H9 (cell line): ENCODE results near the gene ZMAT3. TPM values are rescaled to one million over a fixed set of nuclear protein-coding genes. Genes with fewer than 3 reads are reported as not detected.

Source experiments
- DNase-seq: peaks from one replicate; pipeline ENCODE4 v3.0.0-alpha.2; 2017
- H2AFZ ChIP-seq: one replicate; pipeline ENCODE4 v1.6.1; 2013; ENCODE audit warnings: mild to moderate bottlenecking, low read length, control low read depth, moderate library complexity
- H2AK5ac ChIP-seq: 2 replicates; pipeline ENCODE4 v1.6.1; 2013; ENCODE audit warnings: low read length, control low read depth, mixed read lengths; ENCODE audit not compliant: insufficient read length
- H2BK120ac ChIP-seq: one replicate; pipeline ENCODE4 v1.6.1; 2013; ENCODE audit warnings: low read depth, mild to moderate bottlenecking, low read length, control low read depth, inconsistent platforms; ENCODE audit not compliant: poor library complexity, severe bottlenecking
- H2BK12ac ChIP-seq: 2 replicates; pipeline ENCODE4 v1.6.1; 2013; ENCODE audit warnings: low read length, control low read depth, mixed read lengths, low read depth; ENCODE audit not compliant: insufficient read length
- H2BK15ac ChIP-seq: 2 replicates; pipeline ENCODE4 v1.6.1; 2013; ENCODE audit warnings: low read depth, low read length, control low read depth
- H2BK20ac ChIP-seq: one replicate; pipeline ENCODE4 v1.6.1; 2013; ENCODE audit warnings: low read depth, mild to moderate bottlenecking, low read length, control low read depth, inconsistent platforms; ENCODE audit not compliant: poor library complexity, severe bottlenecking
- H2BK5ac ChIP-seq: 2 replicates; pipeline ENCODE4 v1.6.1; 2013; ENCODE audit warnings: low read length, control low read depth, mixed read lengths; ENCODE audit not compliant: insufficient read length
- H3K14ac ChIP-seq: 2 replicates; pipeline ENCODE4 v1.6.1; 2013; ENCODE audit warnings: low read length, control low read depth; ENCODE audit not compliant: insufficient read depth
- H3K18ac ChIP-seq: 2 replicates; pipeline ENCODE4 v1.6.1; 2013; ENCODE audit warnings: low read depth, mild to moderate bottlenecking, mixed read lengths, low read length, control low read depth; ENCODE audit not compliant: insufficient read length
- H3K23ac ChIP-seq: 2 replicates; pipeline ENCODE4 v1.6.1; 2013; ENCODE audit warnings: low read length, control low read depth, mixed read lengths, low read depth; ENCODE audit not compliant: insufficient read length
- H3K23me2 ChIP-seq: 2 replicates; pipeline ENCODE4 v1.6.1; 2013; ENCODE audit warnings: low read depth, mild to moderate bottlenecking, mixed read lengths, low read length, control low read depth; ENCODE audit not compliant: insufficient read length, poor library complexity, severe bottlenecking
- H3K27ac ChIP-seq: 2 replicates; pipeline ENCODE4 v1.5.1; 2013; ENCODE audit warnings: low read length, control low read depth, mixed read lengths, low read depth; ENCODE audit not compliant: insufficient read length
- H3K27me3 ChIP-seq: 2 replicates; pipeline ENCODE4 v1.6.1; 2013; ENCODE audit warnings: low read length, control low read depth, inconsistent platforms; ENCODE audit not compliant: insufficient read depth
- H3K4ac ChIP-seq: 2 replicates; pipeline ENCODE4 v1.6.1; 2013; ENCODE audit warnings: low read depth, mild to moderate bottlenecking, control low read depth, inconsistent platforms, low read length, moderate library complexity
- H3K4me1 ChIP-seq: 2 replicates; pipeline ENCODE4 v1.6.1; 2013; ENCODE audit warnings: low read length, control low read depth, inconsistent platforms; ENCODE audit not compliant: insufficient read depth
- H3K4me2 ChIP-seq: 2 replicates; pipeline ENCODE4 v1.6.1; 2013; ENCODE audit warnings: low read length, control low read depth, mixed read lengths; ENCODE audit not compliant: insufficient read length, insufficient read depth
- H3K56ac ChIP-seq: 2 replicates; pipeline ENCODE4 v1.6.1; 2013; ENCODE audit warnings: low read depth, mild to moderate bottlenecking, mixed read lengths, low read length, control low read depth; ENCODE audit not compliant: insufficient read length
- H3K79me1 ChIP-seq: 2 replicates; pipeline ENCODE4 v1.6.1; 2013; ENCODE audit warnings: low read depth, mild to moderate bottlenecking, moderate library complexity, low read length, control low read depth, inconsistent platforms; ENCODE audit not compliant: insufficient read depth, poor library complexity, severe bottlenecking
- H3K79me2 ChIP-seq: 2 replicates; pipeline ENCODE4 v1.6.1; 2013; ENCODE audit warnings: low read length, control low read depth, inconsistent platforms; ENCODE audit not compliant: insufficient read depth
- H3K9ac ChIP-seq: 2 replicates; pipeline ENCODE4 v1.6.1; 2013; ENCODE audit warnings: low read length, control low read depth, mixed read lengths; ENCODE audit not compliant: insufficient read length; ENCODE audit errors: extremely low read depth
- H3K9me3 ChIP-seq: one replicate; pipeline ENCODE4 v1.6.1; 2013; ENCODE audit warnings: low read depth, low read length, inconsistent platforms; ENCODE audit not compliant: control insufficient read depth
- H3T11ph ChIP-seq: one replicate; pipeline ENCODE4 v1.6.1; 2013; ENCODE audit warnings: mild to moderate bottlenecking, low read length, control low read depth, inconsistent platforms
- H4K20me1 ChIP-seq: one replicate; pipeline ENCODE4 v1.6.1; 2013; ENCODE audit not compliant: control insufficient read depth, insufficient read length, insufficient read depth
- H4K5ac ChIP-seq: 2 replicates; pipeline ENCODE4 v1.6.1; 2013; ENCODE audit warnings: low read depth, mild to moderate bottlenecking, mixed read lengths, low read length, control low read depth; ENCODE audit not compliant: insufficient read length
- H4K8ac ChIP-seq: replicated peaks from 2 replicates; pipeline ENCODE4 v1.6.1; 2013; ENCODE audit warnings: low read length, control low read depth, mixed read lengths, low read depth; ENCODE audit not compliant: insufficient read length
- H4K91ac ChIP-seq: 2 replicates; pipeline ENCODE4 v1.6.1; 2013; ENCODE audit warnings: low read depth, mild to moderate bottlenecking, moderate library complexity, mixed read lengths, low read length, control low read depth; ENCODE audit not compliant: insufficient read length
- H3K27ac Mint-ChIP-seq, 3 experiments: 2 replicates in 2 of 3; 3 replicates in 1 of 3; pipeline ENCODE4 v1.8.0; 2020 to 2021; ENCODE audit warnings: mixed read lengths in 3 of 3, mild to moderate bottlenecking in 1 of 3, moderate library complexity in 1 of 3
- H3K27me3 Mint-ChIP-seq: 2 replicates; pipeline ENCODE4 v1.8.0; 2021; ENCODE audit warnings: low read depth, mild to moderate bottlenecking, moderate library complexity, mixed read lengths
- H3K36me3 Mint-ChIP-seq, 3 experiments: 2 replicates in 2 of 3; 3 replicates in 1 of 3; pipeline ENCODE4 v1.8.0; 2020 to 2021; ENCODE audit warnings: low read depth in 3 of 3, mixed read lengths in 3 of 3; ENCODE audit not compliant: insufficient read depth in 1 of 3
- H3K4me1 Mint-ChIP-seq, 2 experiments: 2 replicates each; pipeline ENCODE4 v1.8.0; 2020; ENCODE audit warnings: mixed read lengths in 2 of 2
- H3K4me3 Mint-ChIP-seq, 2 experiments: 2 replicates in 1 of 2; 3 replicates in 1 of 2; pipeline ENCODE4 v1.8.0; 2020 to 2021; ENCODE audit warnings: mild to moderate bottlenecking in 2 of 2, mixed read lengths in 2 of 2, moderate library complexity in 1 of 2
- H3K9me3 Mint-ChIP-seq, 2 experiments: 2 replicates in 1 of 2; 3 replicates in 1 of 2; pipeline ENCODE4 v1.8.0; 2020; ENCODE audit warnings: mild to moderate bottlenecking in 2 of 2, mixed read lengths in 2 of 2, moderate library complexity in 1 of 2
- WGBS: extraction: QIAGEN DNeasy Blood & Tissue Kit; methylation state at CpG from one replicate; pipeline ENCODE4 v1.1.7; 2013; ENCODE audit warnings: missing lambda C conversion rate, low lambda C conversion rate, mixed read lengths; ENCODE audit not compliant: insufficient read length; ENCODE audit errors: extremely low coverage; 5-methylcytosine and 5-hydroxymethylcytosine counted together
- total RNA-seq: library from RNA; stranded (reverse); gene quantifications from 2 replicates; pipeline ENCODE4 v1.2.1, GENCODE V29; 2021
- TF ChIP-seq, protein P1 (sequence below): fragments of 200-600 bp; sonication (generic); conservative IDR thresholded peaks from 3 replicates; pipeline ENCODE4 v1.8.0; 2021; ENCODE audit warnings: antibody characterized with exemption, mild to moderate bottlenecking

Gene ZMAT3
- total RNA-seq, 1 experiment from 2014 or later = 9.4 TPM

DNA sequence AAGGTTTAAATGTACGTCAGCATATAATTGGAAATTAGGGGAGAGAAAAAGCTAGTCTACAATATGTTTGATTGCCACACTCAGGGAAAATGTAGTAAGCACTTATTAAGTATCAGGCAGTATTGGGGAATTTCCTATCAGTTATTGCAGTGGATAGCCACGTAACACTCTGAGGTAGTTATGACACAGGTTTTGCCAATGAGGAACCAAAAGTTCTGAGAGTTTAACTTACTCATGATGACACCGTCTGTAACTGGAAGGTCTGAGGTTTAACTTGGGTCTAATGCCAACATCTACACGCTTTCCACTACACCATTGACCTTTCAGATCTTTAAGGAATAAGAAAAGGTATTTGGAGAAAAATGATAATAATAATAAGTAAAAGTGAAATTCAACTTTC is 89.5 kb downstream of the ZMAT3 start:
- H4K8ac ChIP-seq = no peak overlapping the region
- no peak overlapping the region for H3K18ac ChIP-seq
- no peaks in the 10 kb centered on the region for H3K4me1 ChIP-seq
- no CpG with 5 or more reads among the region's 4 CpGs for WGBS
- no peak overlapping the region for H3K4ac ChIP-seq
- no peak overlapping the region for H2BK20ac ChIP-seq
- no peak overlapping the region for H2AFZ ChIP-seq
- no peak overlapping the region for H3T11ph ChIP-seq
- no peak overlapping the region for H4K91ac ChIP-seq
- H3K14ac ChIP-seq = no peak overlapping the region
- no peaks in the 10 kb centered on the region for H3K79me1 ChIP-seq
- no peaks in the 10 kb centered on the region for H4K20me1 ChIP-seq
- H3K36me3 Mint-ChIP-seq = peaks cover 6 to 14% (median 7%) of the 10 kb centered on the region in 3 experiments; a peak in 5 of 7 replicates
- no peaks in the 10 kb centered on the region for H3K27me3 ChIP-seq
- H3K27ac ChIP-seq = no peak overlapping the region
- no peak overlapping the region for H3K4me2 ChIP-seq
- DNase-seq = no peak
- H3K4me3 Mint-ChIP-seq = no peak overlapping the region
- no peaks in the 10 kb centered on the region for H3K23me2 ChIP-seq
- peaks cover 19 to 30% of the 10 kb centered on the region in 2 experiments for H3K9me3 Mint-ChIP-seq
- TF ChIP-seq, protein P1, sequence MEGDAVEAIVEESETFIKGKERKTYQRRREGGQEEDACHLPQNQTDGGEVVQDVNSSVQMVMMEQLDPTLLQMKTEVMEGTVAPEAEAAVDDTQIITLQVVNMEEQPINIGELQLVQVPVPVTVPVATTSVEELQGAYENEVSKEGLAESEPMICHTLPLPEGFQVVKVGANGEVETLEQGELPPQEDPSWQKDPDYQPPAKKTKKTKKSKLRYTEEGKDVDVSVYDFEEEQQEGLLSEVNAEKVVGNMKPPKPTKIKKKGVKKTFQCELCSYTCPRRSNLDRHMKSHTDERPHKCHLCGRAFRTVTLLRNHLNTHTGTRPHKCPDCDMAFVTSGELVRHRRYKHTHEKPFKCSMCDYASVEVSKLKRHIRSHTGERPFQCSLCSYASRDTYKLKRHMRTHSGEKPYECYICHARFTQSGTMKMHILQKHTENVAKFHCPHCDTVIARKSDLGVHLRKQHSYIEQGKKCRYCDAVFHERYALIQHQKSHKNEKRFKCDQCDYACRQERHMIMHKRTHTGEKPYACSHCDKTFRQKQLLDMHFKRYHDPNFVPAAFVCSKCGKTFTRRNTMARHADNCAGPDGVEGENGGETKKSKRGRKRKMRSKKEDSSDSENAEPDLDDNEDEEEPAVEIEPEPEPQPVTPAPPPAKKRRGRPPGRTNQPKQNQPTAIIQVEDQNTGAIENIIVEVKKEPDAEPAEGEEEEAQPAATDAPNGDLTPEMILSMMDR = no peak
- H3K27me3 Mint-ChIP-seq = no peaks in the 10 kb centered on the region
- no peaks in the 10 kb centered on the region for H3K79me2 ChIP-seq
- no peak overlapping the region for H3K56ac ChIP-seq
- no peak overlapping the region for H2BK5ac ChIP-seq
- H3K27ac Mint-ChIP-seq = no peak overlapping the region
- H3K9ac ChIP-seq = no peak overlapping the region
- H4K5ac ChIP-seq = no peak overlapping the region
- H2BK15ac ChIP-seq = no peak overlapping the region
- H2AK5ac ChIP-seq = no peak overlapping the region
- H2BK12ac ChIP-seq = no peak overlapping the region
- H2BK120ac ChIP-seq = no peak overlapping the region
- H3K23ac ChIP-seq = no peak overlapping the region
- peaks cover 3% of the 10 kb centered on the region for H3K9me3 ChIP-seq
- H3K4me1 Mint-ChIP-seq = peaks cover 4 to 6% of the 10 kb centered on the region in 2 experiments; a peak in 3 of 4 replicates
